Measurements from ENCODE around the gene SLC4A9. TPM values are rescaled to one million over a fixed set of nuclear protein-coding genes. Genes with fewer than 3 reads are reported as not detected.

The SLC4A9 gene
- total RNA-seq, 4 donors from 2014 or later, result 0.29 to 0.45 (median 0.29) TPM; not detected in 1

DNA sequence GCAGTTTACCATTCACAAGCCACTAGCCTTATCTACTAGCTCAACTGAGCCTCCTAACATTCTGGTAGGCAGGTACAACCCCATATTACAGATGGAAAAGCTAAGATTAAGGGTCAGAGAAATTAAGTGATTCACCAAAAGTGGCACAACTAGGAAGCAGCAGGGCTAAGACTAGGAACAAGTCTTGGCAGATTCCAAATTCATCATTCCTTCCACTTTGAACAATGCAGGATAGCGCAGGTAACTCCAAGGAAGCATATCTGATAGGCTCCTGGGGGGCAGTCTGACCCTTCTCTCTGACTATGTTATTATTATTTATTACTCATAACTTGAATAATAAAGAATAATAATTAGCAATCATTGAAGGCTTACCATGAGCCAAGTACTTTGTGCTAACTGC is 22.1 kb upstream of the SLC4A9 start:
- WGBS, 2 donors, result 88 to 100% methylated on average over 1 of the region's 1 CpG
- H3K4me1 ChIP-seq, result peaks cover 0 to 11% of the 10 kb centered on the region in 2 donors

GRCh38 chr5:140338336-140338735 is 21.7 kb upstream of the SLC4A9 start:
- Histone ChIP-seq H3K36me3 (peaks cover 7 to 20% of the 10 kb centered on the region in 2 donors), H3K4me1 (peaks cover 0 to 15% of the 10 kb centered on the region in 2 donors), H3K4me3 (replicated peaks in 1 of 3) (no peak overlapping the region), H3K27me3 (no peaks in the 10 kb centered on the region), H3K27ac (no peak overlapping the region), H3K9me3 (no peaks in the 10 kb centered on the region)
- DNase-seq, result no peak
- WGBS, 2 donors, result 79 to 87% methylated on average over 3 of the region's 3 CpGs
- TF ChIP-seq CTCF (IDR thresholded peaks at IDR 0.05) (no peak), POLR2A (IDR thresholded peaks at IDR 0.05) (no peak)
- intact Hi-C loops (cut with DNase I), result no loop called here

More for the DNA sequence above, 22.1 kb upstream of the SLC4A9 start:
- Histone ChIP-seq H3K4me3 (replicated peaks in 1 of 3) (no peak overlapping the region), H3K9me3 (no peaks in the 10 kb centered on the region), H3K27me3 (no peaks in the 10 kb centered on the region), H3K36me3 (peaks cover 9 to 25% of the 10 kb centered on the region in 2 donors), H3K27ac (no peak overlapping the region)
- no peak for DNase-seq
- TF ChIP-seq POLR2A (IDR thresholded peaks at IDR 0.05), result no peak
- TF ChIP-seq CTCF (IDR thresholded peaks at IDR 0.05), result no peak
- intact Hi-C loops (cut with DNase I), result no loop called here

- DNase-seq, result no peak
- no peak overlapping the region for H3K4me3 ChIP-seq (replicated peaks in 1 of 3)
- peaks cover 1 to 18% of the 10 kb centered on the region in 2 donors for H3K4me1 ChIP-seq
- 90 to 97% methylated on average over 2 of the region's 2 CpGs for WGBS, 2 donors
- TF ChIP-seq POLR2A (IDR thresholded peaks at IDR 0.05) (no peak), CTCF (IDR thresholded peaks at IDR 0.05) (no peak)
- H3K9me3 ChIP-seq, result no peaks in the 10 kb centered on the region
- peaks cover under 1 to 17% of the 10 kb centered on the region in 2 donors for H3K36me3 ChIP-seq
- H3K27ac ChIP-seq, result no peak overlapping the region
- intact Hi-C loops (cut with DNase I), result no loop called here
- H3K27me3 ChIP-seq, result no peaks in the 10 kb centered on the region
Observed at GRCh38 chr5:140338908-140339307, 21.1 kb upstream of the SLC4A9 start.

DNA sequence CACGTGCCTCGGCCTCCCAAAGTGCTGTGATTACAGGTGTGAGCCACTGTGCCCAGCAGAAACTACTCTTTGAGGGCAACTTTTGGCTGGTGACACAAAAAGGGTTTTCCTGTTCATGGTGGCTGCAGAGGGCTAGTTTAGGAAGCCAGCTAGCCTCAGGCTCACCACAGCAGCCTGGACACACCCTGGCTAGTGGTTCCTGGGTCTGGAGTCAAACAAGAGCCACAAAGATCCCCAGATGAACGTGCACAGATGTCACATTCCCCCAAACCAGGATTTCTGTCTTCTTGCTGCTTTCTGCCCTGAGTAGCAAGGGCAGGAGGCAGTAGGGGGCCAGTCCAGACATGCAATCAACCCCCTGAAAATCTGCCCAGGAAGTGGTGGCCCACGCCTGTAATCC is 20.4 kb upstream of the SLC4A9 start:
- H3K27me3 ChIP-seq, result no peaks in the 10 kb centered on the region
- 83 to 88% methylated on average over 1 to 4 of the region's 4 CpGs for WGBS, 2 donors
- intact Hi-C loops (cut with DNase I), result no loop called here
- H3K36me3 ChIP-seq, result peaks cover 0 to 11% of the 10 kb centered on the region in 2 donors
- H3K4me3 ChIP-seq (replicated peaks in 1 of 3), result no peak overlapping the region
- TF ChIP-seq POLR2A (IDR thresholded peaks at IDR 0.05) (no peak), CTCF (IDR thresholded peaks at IDR 0.05) (no peak)
- no peak overlapping the region for H3K27ac ChIP-seq
- no peak for DNase-seq
- H3K9me3 ChIP-seq, result no peaks in the 10 kb centered on the region
- peaks cover 7 to 25% of the 10 kb centered on the region in 2 donors for H3K4me1 ChIP-seq

DNA sequence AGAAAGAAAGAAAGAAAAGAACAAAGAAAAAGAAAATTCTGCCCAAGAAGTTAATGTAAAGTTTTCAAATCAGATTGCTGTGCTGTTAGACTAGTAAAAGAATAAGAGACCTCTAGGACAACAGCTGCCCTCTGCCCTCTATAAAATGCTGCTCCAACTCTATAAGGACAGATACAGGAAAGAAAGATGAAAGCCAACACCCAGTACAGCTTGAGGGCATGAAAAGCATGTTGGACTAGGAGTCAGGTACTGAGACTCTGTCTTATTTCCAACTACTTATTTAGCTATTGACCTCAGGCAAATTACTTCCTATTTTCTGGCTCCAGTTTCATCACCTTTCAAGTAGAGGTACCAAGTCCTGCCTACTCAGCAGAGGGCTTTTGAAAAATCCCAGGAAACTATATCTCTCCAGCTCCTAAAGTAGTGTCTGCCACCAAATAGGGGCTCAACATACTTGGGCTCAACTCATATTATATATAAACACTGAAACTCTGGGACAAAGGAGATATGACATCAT is 19.3 kb upstream of the SLC4A9 start:
- Histone ChIP-seq H3K27ac (no peak overlapping the region), H3K4me3 (replicated peaks in 1 of 3) (no peak overlapping the region), H3K27me3 (no peaks in the 10 kb centered on the region), H3K36me3 (peaks cover 0 to 5% of the 10 kb centered on the region in 2 donors), H3K9me3 (no peaks in the 10 kb centered on the region), H3K4me1 (peaks cover 17 to 32% of the 10 kb centered on the region in 2 donors)
- intact Hi-C loops (cut with DNase I), result no loop called here
- no peak for TF ChIP-seq POLR2A (IDR thresholded peaks at IDR 0.05)
- TF ChIP-seq CTCF (IDR thresholded peaks at IDR 0.05), result no peak
- no peak for DNase-seq
